ENCODE results near the gene FAM221B. TPM values are rescaled to one million over a fixed set of nuclear protein-coding genes. Genes with fewer than 3 reads are reported as not detected.

Gene FAM221B
- total and polyA plus RNA-seq, 2 experiments from 2014 or later: 0.47 TPM; not detected in 1

DNA sequence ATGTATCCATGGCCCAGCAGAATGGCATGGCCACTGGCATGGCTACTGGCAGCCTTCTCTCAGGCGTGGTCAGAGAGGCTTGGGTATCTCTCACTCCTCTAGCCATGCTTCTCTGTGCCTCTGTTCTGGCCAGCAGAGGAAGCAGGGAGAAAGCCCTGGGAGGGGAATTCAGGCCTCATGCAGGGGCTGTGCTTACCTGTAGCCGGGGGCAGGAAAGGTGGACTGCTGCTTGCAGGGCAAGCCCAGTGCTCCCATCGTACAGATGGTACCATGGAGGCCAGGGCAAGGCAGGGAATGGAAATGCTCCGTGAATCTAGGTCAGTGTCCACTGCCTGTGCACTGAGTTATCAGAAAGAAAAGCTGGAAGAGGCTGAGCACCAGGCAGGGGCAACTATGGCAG lies 39.0 kb upstream of the FAM221B start:
- Histone ChIP-seq H3K4me2 (no peak overlapping the region), H3K27me3 (ENCODE audit: insufficient read depth) (no peaks in the 10 kb centered on the region), H3K27ac (ENCODE audit: low read depth) (no peak overlapping the region), H3F3A (replicated peaks; ENCODE audit: low read depth) (no peaks in the 10 kb centered on the region), H3K9me2 (ENCODE audit: insufficient read depth) (peaks cover 5% of the 10 kb centered on the region; the same call in 1 of the 2 replicates), H4K20me1 (replicated peaks; ENCODE audit: insufficient read depth) (no peaks in the 10 kb centered on the region), H3K4me3 (no peak overlapping the region), H3K4me1 (ENCODE audit: insufficient read depth) (peaks cover 14% of the 10 kb centered on the region; the same call in 1 of the 2 replicates), H2AFZ (no peak overlapping the region), H3K79me2 (replicated peaks; ENCODE audit: insufficient read depth) (no peaks in the 10 kb centered on the region), H3K36me3 (ENCODE audit: insufficient read depth) (no peaks in the 10 kb centered on the region)
- H3K4me1 Mint-ChIP-seq: peaks cover 16% of the 10 kb centered on the region
- H3K36me3 Mint-ChIP-seq (ENCODE audit: low read depth): peaks cover 3% of the 10 kb centered on the region; the same call in 1 of the 3 replicates
- TF ChIP-seq, protein P1, sequence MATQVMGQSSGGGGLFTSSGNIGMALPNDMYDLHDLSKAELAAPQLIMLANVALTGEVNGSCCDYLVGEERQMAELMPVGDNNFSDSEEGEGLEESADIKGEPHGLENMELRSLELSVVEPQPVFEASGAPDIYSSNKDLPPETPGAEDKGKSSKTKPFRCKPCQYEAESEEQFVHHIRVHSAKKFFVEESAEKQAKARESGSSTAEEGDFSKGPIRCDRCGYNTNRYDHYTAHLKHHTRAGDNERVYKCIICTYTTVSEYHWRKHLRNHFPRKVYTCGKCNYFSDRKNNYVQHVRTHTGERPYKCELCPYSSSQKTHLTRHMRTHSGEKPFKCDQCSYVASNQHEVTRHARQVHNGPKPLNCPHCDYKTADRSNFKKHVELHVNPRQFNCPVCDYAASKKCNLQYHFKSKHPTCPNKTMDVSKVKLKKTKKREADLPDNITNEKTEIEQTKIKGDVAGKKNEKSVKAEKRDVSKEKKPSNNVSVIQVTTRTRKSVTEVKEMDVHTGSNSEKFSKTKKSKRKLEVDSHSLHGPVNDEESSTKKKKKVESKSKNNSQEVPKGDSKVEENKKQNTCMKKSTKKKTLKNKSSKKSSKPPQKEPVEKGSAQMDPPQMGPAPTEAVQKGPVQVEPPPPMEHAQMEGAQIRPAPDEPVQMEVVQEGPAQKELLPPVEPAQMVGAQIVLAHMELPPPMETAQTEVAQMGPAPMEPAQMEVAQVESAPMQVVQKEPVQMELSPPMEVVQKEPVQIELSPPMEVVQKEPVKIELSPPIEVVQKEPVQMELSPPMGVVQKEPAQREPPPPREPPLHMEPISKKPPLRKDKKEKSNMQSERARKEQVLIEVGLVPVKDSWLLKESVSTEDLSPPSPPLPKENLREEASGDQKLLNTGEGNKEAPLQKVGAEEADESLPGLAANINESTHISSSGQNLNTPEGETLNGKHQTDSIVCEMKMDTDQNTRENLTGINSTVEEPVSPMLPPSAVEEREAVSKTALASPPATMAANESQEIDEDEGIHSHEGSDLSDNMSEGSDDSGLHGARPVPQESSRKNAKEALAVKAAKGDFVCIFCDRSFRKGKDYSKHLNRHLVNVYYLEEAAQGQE (IDR thresholded peaks at IDR 0.05; ENCODE audit: unreplicated experiment): no peak
- TF ChIP-seq, protein P2, sequence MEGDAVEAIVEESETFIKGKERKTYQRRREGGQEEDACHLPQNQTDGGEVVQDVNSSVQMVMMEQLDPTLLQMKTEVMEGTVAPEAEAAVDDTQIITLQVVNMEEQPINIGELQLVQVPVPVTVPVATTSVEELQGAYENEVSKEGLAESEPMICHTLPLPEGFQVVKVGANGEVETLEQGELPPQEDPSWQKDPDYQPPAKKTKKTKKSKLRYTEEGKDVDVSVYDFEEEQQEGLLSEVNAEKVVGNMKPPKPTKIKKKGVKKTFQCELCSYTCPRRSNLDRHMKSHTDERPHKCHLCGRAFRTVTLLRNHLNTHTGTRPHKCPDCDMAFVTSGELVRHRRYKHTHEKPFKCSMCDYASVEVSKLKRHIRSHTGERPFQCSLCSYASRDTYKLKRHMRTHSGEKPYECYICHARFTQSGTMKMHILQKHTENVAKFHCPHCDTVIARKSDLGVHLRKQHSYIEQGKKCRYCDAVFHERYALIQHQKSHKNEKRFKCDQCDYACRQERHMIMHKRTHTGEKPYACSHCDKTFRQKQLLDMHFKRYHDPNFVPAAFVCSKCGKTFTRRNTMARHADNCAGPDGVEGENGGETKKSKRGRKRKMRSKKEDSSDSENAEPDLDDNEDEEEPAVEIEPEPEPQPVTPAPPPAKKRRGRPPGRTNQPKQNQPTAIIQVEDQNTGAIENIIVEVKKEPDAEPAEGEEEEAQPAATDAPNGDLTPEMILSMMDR (conservative IDR thresholded peaks at IDR 0.05; ENCODE audit: low read depth in 2 of 2): no peak
- TF ChIP-seq, protein P3, sequence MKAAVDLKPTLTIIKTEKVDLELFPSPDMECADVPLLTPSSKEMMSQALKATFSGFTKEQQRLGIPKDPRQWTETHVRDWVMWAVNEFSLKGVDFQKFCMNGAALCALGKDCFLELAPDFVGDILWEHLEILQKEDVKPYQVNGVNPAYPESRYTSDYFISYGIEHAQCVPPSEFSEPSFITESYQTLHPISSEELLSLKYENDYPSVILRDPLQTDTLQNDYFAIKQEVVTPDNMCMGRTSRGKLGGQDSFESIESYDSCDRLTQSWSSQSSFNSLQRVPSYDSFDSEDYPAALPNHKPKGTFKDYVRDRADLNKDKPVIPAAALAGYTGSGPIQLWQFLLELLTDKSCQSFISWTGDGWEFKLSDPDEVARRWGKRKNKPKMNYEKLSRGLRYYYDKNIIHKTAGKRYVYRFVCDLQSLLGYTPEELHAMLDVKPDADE (IDR thresholded peaks at IDR 0.05): no peak
- TF ChIP-seq NANOG (IDR thresholded peaks at IDR 0.05; ENCODE audit: borderline replicate concordance): no peak
- TF ChIP-seq EZH2 (IDR thresholded peaks at IDR 0.05; ENCODE audit: low read depth, unreplicated experiment): no peak
- TF ChIP-seq, protein P4, sequence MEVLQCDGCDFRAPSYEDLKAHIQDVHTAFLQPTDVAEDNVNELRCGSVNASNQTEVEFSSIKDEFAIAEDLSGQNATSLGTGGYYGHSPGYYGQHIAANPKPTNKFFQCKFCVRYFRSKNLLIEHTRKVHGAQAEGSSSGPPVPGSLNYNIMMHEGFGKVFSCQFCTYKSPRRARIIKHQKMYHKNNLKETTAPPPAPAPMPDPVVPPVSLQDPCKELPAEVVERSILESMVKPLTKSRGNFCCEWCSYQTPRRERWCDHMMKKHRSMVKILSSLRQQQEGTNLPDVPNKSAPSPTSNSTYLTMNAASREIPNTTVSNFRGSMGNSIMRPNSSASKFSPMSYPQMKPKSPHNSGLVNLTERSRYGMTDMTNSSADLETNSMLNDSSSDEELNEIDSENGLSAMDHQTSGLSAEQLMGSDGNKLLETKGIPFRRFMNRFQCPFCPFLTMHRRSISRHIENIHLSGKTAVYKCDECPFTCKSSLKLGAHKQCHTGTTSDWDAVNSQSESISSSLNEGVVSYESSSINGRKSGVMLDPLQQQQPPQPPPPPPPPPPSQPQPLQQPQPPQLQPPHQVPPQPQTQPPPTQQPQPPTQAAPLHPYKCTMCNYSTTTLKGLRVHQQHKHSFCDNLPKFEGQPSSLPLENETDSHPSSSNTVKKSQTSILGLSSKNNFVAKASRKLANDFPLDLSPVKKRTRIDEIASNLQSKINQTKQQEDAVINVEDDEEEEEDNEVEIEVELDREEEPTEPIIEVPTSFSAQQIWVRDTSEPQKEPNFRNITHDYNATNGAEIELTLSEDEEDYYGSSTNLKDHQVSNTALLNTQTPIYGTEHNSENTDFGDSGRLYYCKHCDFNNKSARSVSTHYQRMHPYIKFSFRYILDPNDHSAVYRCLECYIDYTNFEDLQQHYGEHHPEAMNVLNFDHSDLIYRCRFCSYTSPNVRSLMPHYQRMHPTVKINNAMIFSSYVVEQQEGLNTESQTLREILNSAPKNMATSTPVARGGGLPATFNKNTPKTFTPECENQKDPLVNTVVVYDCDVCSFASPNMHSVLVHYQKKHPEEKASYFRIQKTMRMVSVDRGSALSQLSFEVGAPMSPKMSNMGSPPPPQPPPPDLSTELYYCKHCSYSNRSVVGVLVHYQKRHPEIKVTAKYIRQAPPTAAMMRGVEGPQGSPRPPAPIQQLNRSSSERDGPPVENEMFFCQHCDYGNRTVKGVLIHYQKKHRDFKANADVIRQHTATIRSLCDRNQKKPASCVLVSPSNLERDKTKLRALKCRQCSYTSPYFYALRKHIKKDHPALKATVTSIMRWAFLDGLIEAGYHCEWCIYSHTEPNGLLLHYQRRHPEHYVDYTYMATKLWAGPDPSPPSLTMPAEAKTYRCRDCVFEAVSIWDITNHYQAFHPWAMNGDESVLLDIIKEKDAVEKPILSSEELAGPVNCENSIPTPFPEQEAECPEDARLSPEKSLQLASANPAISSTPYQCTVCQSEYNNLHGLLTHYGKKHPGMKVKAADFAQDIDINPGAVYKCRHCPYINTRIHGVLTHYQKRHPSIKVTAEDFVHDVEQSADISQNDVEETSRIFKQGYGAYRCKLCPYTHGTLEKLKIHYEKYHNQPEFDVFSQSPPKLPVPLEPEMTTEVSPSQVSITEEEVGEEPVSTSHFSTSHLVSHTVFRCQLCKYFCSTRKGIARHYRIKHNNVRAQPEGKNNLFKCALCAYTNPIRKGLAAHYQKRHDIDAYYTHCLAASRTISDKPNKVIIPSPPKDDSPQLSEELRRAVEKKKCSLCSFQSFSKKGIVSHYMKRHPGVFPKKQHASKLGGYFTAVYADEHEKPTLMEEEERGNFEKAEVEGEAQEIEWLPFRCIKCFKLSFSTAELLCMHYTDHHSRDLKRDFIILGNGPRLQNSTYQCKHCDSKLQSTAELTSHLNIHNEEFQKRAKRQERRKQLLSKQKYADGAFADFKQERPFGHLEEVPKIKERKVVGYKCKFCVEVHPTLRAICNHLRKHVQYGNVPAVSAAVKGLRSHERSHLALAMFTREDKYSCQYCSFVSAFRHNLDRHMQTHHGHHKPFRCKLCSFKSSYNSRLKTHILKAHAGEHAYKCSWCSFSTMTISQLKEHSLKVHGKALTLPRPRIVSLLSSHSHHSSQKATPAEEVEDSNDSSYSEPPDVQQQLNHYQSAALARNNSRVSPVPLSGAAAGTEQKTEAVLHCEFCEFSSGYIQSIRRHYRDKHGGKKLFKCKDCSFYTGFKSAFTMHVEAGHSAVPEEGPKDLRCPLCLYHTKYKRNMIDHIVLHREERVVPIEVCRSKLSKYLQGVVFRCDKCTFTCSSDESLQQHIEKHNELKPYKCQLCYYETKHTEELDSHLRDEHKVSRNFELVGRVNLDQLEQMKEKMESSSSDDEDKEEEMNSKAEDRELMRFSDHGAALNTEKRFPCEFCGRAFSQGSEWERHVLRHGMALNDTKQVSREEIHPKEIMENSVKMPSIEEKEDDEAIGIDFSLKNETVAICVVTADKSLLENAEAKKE (CRISPR knock-in tag; IDR thresholded peaks at IDR 0.05): no peak
- TF ChIP-seq EZH2phosphoT487 (IDR thresholded peaks at IDR 0.05; ENCODE audit: unreplicated experiment): no peak
- no peak for TF ChIP-seq CREB1 (CRISPR knock-in tag; IDR thresholded peaks at IDR 0.05; ENCODE audit: low read depth)
- no peak for TF ChIP-seq ZNF114 (CRISPR knock-in tag; IDR thresholded peaks at IDR 0.05)
- TF ChIP-seq STAT1 (IDR thresholded peaks at IDR 0.05; ENCODE audit: unreplicated experiment): no peak
- no peak for TF ChIP-seq JUNB (IDR thresholded peaks at IDR 0.05; ENCODE audit: unreplicated experiment)
- no peak for TF ChIP-seq POLR2AphosphoS5 (IDR thresholded peaks at IDR 0.05; ENCODE audit: low read depth)
- no peak for TF ChIP-seq ZNF331 (CRISPR knock-in tag; IDR thresholded peaks at IDR 0.05; ENCODE audit: low read depth)
- no peak for DNase-seq (ENCODE audit: low spot score)
- ATAC-seq: no peak
- no peak overlapping the region for H3K27ac Mint-ChIP-seq
- peaks cover 12% of the 10 kb centered on the region for H3K27me3 Mint-ChIP-seq (ENCODE audit: insufficient read depth, low read depth, poor library complexity)
- H3K9me3 Mint-ChIP-seq: no peaks in the 10 kb centered on the region
- no peak overlapping the region for H3K4me3 Mint-ChIP-seq

All from GM23338 (cell line).